COR-L47 (cell line): ENCODE results near the gene WLS.

ENCODE experiments used
- DNase-seq: peaks from one replicate; lab custom pipeline; 2025; lab: John Stamatoyannopoulos, UW

WLS gene

GRCh38 chr1:68081775-68082283 lies 150.5 kb downstream of the WLS start:
- no peak for DNase-seq

GRCh38 chr1:68078647-68079046 lies 153.7 kb downstream of the WLS start:
- no peak for DNase-seq
